ENCODE results near the gene SUPT6H.

DNA sequence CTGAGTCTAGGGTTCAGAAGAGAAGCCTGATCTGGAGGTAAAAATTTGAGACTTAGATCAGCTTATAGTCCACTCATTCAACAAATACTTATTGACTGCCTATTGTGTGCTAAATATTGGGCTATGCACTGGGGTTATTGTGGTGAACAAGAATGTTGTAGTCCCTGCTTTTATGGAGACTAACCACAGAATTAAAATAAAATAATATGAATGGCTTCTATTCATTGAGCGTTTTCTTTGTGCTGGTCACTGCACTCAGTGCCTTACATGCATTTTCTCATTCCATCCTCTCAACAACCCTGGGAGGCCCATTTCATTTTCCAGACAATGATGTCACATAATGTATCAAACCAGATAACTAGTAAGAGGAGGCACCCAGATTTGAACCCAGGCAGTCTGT lies 71.3 kb downstream of the SUPT6H start:
- TF ChIP-seq, protein P1, sequence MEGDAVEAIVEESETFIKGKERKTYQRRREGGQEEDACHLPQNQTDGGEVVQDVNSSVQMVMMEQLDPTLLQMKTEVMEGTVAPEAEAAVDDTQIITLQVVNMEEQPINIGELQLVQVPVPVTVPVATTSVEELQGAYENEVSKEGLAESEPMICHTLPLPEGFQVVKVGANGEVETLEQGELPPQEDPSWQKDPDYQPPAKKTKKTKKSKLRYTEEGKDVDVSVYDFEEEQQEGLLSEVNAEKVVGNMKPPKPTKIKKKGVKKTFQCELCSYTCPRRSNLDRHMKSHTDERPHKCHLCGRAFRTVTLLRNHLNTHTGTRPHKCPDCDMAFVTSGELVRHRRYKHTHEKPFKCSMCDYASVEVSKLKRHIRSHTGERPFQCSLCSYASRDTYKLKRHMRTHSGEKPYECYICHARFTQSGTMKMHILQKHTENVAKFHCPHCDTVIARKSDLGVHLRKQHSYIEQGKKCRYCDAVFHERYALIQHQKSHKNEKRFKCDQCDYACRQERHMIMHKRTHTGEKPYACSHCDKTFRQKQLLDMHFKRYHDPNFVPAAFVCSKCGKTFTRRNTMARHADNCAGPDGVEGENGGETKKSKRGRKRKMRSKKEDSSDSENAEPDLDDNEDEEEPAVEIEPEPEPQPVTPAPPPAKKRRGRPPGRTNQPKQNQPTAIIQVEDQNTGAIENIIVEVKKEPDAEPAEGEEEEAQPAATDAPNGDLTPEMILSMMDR (conservative IDR thresholded peaks at IDR 0.05; ENCODE audit: low read length) = no peak
- TF ChIP-seq EZH2phosphoT487 (IDR thresholded peaks at IDR 0.05; ENCODE audit: borderline replicate concordance, low read depth, low read length) = no peak

Data from OCI-LY7 (cell line).